Measurements from ENCODE around the gene DNPEP.

Gene DNPEP

DNA sequence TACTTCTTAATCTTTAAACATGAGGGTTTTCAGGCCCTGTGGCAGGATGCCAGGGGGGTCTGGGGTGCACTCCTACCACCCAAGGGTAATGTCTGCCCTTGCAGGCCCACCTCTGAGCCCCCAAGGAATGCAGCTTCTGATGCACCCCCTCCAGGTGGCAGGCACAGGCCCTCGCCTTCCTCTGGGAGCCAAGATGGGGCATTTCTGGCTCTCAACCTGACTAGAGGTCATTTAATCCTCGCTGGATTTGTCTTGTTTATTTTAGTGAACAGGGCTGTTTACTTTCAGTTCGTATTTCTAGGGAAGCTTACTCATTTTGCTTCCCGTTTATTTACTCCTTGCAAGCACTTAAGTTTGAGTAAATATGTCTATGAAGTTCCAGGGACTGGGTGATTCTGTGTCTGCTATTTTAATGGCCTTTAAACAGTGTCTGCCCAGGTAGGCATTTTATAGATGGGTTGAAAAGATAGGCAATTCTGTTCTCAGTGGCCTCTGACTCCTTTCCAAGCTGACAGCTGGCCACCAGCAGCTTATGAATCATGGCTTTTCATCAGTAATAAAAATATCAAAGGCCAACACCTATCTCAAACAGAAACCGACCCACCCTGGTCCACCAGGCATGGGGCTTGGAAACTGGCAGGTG is 11.1 kb upstream of the DNPEP start (continued):
- TF ChIP-seq, protein P1, sequence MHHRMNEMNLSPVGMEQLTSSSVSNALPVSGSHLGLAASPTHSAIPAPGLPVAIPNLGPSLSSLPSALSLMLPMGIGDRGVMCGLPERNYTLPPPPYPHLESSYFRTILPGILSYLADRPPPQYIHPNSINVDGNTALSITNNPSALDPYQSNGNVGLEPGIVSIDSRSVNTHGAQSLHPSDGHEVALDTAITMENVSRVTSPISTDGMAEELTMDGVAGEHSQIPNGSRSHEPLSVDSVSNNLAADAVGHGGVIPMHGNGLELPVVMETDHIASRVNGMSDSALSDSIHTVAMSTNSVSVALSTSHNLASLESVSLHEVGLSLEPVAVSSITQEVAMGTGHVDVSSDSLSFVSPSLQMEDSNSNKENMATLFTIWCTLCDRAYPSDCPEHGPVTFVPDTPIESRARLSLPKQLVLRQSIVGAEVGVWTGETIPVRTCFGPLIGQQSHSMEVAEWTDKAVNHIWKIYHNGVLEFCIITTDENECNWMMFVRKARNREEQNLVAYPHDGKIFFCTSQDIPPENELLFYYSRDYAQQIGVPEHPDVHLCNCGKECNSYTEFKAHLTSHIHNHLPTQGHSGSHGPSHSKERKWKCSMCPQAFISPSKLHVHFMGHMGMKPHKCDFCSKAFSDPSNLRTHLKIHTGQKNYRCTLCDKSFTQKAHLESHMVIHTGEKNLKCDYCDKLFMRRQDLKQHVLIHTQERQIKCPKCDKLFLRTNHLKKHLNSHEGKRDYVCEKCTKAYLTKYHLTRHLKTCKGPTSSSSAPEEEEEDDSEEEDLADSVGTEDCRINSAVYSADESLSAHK (tag by site-specific recombination; IDR thresholded peaks at IDR 0.05), result no peak
- no peak for TF ChIP-seq ZNF266 (tag by site-specific recombination; IDR thresholded peaks at IDR 0.05; ENCODE audit: low read depth)

DNA sequence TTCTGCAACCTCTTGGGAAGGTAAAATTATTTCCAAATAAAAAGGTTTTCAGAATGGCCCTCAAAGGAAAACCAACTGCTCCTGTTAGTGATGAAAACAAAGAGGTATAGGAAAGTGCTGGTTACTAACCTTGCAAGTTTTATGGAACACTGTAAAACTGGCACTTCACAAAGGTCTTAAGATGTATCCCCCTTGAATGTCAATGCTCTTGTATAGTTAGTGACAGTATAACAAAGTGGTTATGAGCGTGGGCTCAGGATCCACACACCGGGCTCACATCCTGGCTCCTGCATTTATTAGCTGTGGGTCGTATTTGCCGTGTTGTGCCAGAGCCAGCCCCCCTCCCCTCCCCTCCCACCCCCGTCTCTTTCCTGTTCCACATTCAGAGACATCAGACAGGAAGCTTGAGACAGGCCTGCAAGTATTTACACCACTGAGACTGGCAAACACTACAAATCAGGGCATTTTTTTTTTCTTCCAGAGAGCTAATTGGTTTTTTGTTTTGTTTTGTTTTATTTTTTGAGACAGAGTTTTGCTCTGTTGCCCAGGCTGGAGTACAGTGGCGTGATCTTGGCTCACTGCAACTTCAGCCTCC is 9.2 kb upstream of the DNPEP start:
- H3K4me3 ChIP-seq (ENCODE audit: low read depth, low read length), result no peak overlapping the region
- peaks cover 19% of the 10 kb centered on the region for H3K4me1 ChIP-seq (ENCODE audit: control insufficient read depth, insufficient read depth, low read length)
- ChIA-PET CTCF (interaction anchor here (0.9 to 9.6 kb wide), 3 partner anchors 79 to 133 kb away, joined by 3 to 196 read pairs (median 9); no protein-coding TSS in a partner anchor), POLR2A (no interaction called here)
- no peak overlapping the region for H3K27ac ChIP-seq (ENCODE audit: extremely low read depth, low read depth, low read length)
- TF ChIP-seq, protein P2, sequence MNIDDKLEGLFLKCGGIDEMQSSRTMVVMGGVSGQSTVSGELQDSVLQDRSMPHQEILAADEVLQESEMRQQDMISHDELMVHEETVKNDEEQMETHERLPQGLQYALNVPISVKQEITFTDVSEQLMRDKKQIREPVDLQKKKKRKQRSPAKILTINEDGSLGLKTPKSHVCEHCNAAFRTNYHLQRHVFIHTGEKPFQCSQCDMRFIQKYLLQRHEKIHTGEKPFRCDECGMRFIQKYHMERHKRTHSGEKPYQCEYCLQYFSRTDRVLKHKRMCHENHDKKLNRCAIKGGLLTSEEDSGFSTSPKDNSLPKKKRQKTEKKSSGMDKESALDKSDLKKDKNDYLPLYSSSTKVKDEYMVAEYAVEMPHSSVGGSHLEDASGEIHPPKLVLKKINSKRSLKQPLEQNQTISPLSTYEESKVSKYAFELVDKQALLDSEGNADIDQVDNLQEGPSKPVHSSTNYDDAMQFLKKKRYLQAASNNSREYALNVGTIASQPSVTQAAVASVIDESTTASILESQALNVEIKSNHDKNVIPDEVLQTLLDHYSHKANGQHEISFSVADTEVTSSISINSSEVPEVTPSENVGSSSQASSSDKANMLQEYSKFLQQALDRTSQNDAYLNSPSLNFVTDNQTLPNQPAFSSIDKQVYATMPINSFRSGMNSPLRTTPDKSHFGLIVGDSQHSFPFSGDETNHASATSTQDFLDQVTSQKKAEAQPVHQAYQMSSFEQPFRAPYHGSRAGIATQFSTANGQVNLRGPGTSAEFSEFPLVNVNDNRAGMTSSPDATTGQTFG (tag by site-specific recombination; IDR thresholded peaks at IDR 0.05; ENCODE audit: borderline replicate concordance), result no peak
- TF ChIP-seq RBAK (tag by site-specific recombination; IDR thresholded peaks at IDR 0.05), result no peak
- TF ChIP-seq, protein P3, sequence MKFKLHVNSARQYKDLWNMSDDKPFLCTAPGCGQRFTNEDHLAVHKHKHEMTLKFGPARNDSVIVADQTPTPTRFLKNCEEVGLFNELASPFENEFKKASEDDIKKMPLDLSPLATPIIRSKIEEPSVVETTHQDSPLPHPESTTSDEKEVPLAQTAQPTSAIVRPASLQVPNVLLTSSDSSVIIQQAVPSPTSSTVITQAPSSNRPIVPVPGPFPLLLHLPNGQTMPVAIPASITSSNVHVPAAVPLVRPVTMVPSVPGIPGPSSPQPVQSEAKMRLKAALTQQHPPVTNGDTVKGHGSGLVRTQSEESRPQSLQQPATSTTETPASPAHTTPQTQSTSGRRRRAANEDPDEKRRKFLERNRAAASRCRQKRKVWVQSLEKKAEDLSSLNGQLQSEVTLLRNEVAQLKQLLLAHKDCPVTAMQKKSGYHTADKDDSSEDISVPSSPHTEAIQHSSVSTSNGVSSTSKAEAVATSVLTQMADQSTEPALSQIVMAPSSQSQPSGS (tag by site-specific recombination; IDR thresholded peaks at IDR 0.05; ENCODE audit: low read depth), result no peak
- no peaks in the 10 kb centered on the region for H3K9me3 ChIP-seq (ENCODE audit: control insufficient read depth, insufficient read depth, low read depth, low read length)
- H3K36me3 ChIP-seq (ENCODE audit: control insufficient read depth in 2 of 2, insufficient read depth in 1 of 2, low read length in 2 of 2), result no peaks in the 10 kb centered on the region

DNA sequence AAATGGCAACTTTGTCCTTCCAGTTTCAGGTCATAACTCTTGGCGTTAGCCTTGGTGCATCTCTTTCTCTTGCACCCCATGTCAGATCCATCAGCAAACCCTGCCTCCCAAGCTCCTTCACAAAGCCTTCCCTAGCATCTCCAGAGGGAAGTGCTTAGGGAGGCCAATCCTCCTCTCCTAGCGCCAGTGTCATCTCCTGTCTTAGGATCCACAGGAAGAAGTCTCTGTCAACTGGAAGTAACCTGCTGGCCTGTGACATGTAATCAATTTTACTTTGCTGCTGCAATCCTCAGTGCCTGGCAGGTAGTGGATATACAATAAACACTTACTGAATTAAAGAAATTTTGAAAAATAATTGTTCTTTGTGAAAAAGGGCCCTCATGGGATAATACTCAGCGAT is 7.9 kb upstream of the DNPEP start:
- no peaks in the 10 kb centered on the region for H3K9me3 ChIP-seq (ENCODE audit: control insufficient read depth, insufficient read depth, low read depth, low read length)
- no peak overlapping the region for H3K4me3 ChIP-seq (ENCODE audit: low read depth, low read length)
- CTCF ChIA-PET, result interaction anchor here (0.5 kb wide), 1 partner anchor 226 kb away, joined by 3 read pairs; the partner anchor contains the start of gene SLC23A3
- TF ChIP-seq ZNF558 (tag by site-specific recombination; IDR thresholded peaks at IDR 0.05) (no peak), OVOL3 (tag by site-specific recombination; IDR thresholded peaks at IDR 0.05) (no peak), ZNF658 (tag by site-specific recombination; IDR thresholded peaks at IDR 0.05) (no peak), MEIS1 (CRISPR knock-in tag; IDR thresholded peaks at IDR 0.05; ENCODE audit: borderline replicate concordance) (no peak), HOXA7 (CRISPR knock-in tag; IDR thresholded peaks at IDR 0.05; ENCODE audit: borderline replicate concordance) (no peak), ZNF768 (tag by site-specific recombination; IDR thresholded peaks at IDR 0.05) (no peak), ZNF221 (tag by site-specific recombination; IDR thresholded peaks at IDR 0.05; ENCODE audit: borderline replicate concordance) (no peak), ZNF324 (tag by site-specific recombination; IDR thresholded peaks at IDR 0.05) (no peak), ZNF24 (tag by site-specific recombination; IDR thresholded peaks at IDR 0.05) (no peak), ZNF423 (tag by site-specific recombination; IDR thresholded peaks at IDR 0.05) (no peak), ZNF311 (tag by site-specific recombination; IDR thresholded peaks at IDR 0.05; ENCODE audit: borderline replicate concordance) (no peak), ZNF701 (tag by site-specific recombination; IDR thresholded peaks at IDR 0.05) (no peak)
- TF ChIP-seq, protein P4, sequence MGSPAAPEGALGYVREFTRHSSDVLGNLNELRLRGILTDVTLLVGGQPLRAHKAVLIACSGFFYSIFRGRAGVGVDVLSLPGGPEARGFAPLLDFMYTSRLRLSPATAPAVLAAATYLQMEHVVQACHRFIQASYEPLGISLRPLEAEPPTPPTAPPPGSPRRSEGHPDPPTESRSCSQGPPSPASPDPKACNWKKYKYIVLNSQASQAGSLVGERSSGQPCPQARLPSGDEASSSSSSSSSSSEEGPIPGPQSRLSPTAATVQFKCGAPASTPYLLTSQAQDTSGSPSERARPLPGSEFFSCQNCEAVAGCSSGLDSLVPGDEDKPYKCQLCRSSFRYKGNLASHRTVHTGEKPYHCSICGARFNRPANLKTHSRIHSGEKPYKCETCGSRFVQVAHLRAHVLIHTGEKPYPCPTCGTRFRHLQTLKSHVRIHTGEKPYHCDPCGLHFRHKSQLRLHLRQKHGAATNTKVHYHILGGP (tag by site-specific recombination; IDR thresholded peaks at IDR 0.05), result no peak
- TF ChIP-seq, protein P5, sequence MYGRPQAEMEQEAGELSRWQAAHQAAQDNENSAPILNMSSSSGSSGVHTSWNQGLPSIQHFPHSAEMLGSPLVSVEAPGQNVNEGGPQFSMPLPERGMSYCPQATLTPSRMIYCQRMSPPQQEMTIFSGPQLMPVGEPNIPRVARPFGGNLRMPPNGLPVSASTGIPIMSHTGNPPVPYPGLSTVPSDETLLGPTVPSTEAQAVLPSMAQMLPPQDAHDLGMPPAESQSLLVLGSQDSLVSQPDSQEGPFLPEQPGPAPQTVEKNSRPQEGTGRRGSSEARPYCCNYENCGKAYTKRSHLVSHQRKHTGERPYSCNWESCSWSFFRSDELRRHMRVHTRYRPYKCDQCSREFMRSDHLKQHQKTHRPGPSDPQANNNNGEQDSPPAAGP (tag by site-specific recombination; IDR thresholded peaks at IDR 0.05), result no peak

More for the DNA sequence above, 7.9 kb upstream of the DNPEP start:
- no peaks in the 10 kb centered on the region for H3K36me3 ChIP-seq (ENCODE audit: control insufficient read depth in 2 of 2, insufficient read depth in 1 of 2, low read length in 2 of 2)
- peaks cover 12% of the 10 kb centered on the region for H3K4me1 ChIP-seq (ENCODE audit: control insufficient read depth, insufficient read depth, low read length)
- POLR2A ChIA-PET, result no interaction called here
- no peak overlapping the region for H3K27ac ChIP-seq (ENCODE audit: extremely low read depth, low read depth, low read length)
